Activated naive CD8-positive, alpha-beta T cell treated with anti-CD3 and anti-CD28 coated beads for 36 hours (primary cell): ENCODE results near the gene DNTT. TPM values are rescaled to one million over a fixed set of nuclear protein-coding genes. Genes with fewer than 3 reads are reported as not detected.

Experiments used
- DNase-seq: peaks from one replicate; pipeline ENCODE4 v3.0.0; 2021
- H3K27ac Mint-ChIP-seq: one replicate; pipeline ENCODE4 v1.8.0; 2022; ENCODE audit warnings: mild to moderate bottlenecking, moderate library complexity, mixed read lengths
- H3K27me3 Mint-ChIP-seq: one replicate; pipeline ENCODE4 v1.8.0; 2022; ENCODE audit warnings: mild to moderate bottlenecking, mixed read lengths
- H3K36me3 Mint-ChIP-seq: one replicate; pipeline ENCODE4 v1.8.0; 2021; ENCODE audit warnings: mild to moderate bottlenecking, mixed read lengths
- H3K4me1 Mint-ChIP-seq: one replicate; pipeline ENCODE4 v1.8.0; 2021; ENCODE audit warnings: mixed read lengths
- H3K4me3 Mint-ChIP-seq: one replicate; pipeline ENCODE4 v1.8.0; 2022; ENCODE audit warnings: mild to moderate bottlenecking, moderate library complexity, mixed read lengths
- H3K9me3 Mint-ChIP-seq: one replicate; pipeline ENCODE4 v1.8.0; 2022; ENCODE audit warnings: mixed read lengths
- total RNA-seq, 2 experiments: library from RNA; stranded (reverse); gene quantifications; one replicate each; pipeline ENCODE4 v1.2.3, GENCODE V29; 2021

DNTT gene
- total RNA-seq, 2 experiments from 2014 or later: not detected

DNA sequence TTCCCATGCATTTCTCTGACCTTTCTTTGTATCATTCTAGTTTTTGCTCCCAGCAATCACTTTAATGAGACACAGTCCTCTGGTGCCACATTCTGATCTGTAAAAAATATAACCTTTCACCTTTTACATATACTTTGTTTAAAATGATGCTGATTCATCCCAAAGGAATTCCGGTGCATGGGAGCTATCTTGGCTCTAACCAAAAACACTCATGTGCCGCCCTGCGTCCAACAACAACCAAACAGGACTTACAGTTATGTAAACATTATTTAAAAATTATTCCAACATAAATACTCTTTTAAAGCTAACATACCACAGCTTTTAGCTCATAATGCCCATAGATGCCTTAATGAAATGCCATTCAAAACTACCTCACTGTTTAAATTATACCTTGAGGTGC, 62.3 kb downstream of the DNTT start:
- no peak overlapping the region for H3K4me3 Mint-ChIP-seq
- H3K9me3 Mint-ChIP-seq: no peaks in the 10 kb centered on the region
- no peaks in the 10 kb centered on the region for H3K27me3 Mint-ChIP-seq
- H3K4me1 Mint-ChIP-seq: peaks cover 3% of the 10 kb centered on the region
- no peak overlapping the region for H3K27ac Mint-ChIP-seq
- DNase-seq: no peak
- H3K36me3 Mint-ChIP-seq: no peaks in the 10 kb centered on the region

DNA sequence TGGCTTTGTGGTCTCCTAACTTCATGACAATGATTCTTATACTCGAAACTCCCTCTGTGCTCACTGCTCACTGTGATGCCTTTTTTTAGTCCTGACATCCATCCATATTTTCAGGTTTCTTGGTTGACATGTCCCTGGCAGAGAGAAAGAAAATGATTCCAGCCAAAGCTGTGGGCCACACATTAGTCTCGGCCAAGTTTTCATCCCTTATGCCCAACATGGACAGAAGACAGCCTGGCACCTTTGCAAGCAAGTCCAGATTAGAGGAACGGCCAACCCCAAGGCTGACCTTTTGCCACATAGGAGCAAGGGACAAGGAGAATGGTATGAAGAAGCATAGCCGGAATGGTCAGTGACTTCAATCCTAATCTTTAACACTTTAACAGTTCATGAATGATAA, 63.2 kb downstream of the DNTT start:
- Mint-ChIP-seq H3K27me3 (no peaks in the 10 kb centered on the region), H3K4me3 (no peak overlapping the region), H3K27ac (no peak overlapping the region), H3K36me3 (no peaks in the 10 kb centered on the region), H3K9me3 (no peaks in the 10 kb centered on the region), H3K4me1 (peaks cover 3% of the 10 kb centered on the region)
- DNase-seq: no peak

DNA sequence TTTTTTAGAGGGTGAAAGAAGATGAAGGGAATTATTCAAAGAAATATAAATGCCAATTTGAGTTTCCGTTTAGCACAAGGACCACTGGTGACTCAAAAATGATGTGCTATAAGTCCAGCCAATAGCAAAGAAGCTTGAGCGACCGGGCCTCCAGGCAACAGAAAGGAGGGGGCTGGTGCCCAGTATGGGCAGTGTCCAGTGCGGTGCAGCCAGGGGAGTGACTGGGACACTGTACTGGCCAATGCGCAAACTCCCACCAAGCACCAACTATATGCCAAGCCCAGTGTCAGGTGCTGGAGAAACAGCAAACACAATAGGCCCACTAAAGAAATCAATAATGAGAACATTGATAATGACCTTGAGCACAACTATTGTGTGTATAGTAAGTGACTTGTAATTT, 64.7 kb downstream of the DNTT start:
- DNase-seq: no peak
- Mint-ChIP-seq H3K9me3 (no peaks in the 10 kb centered on the region), H3K27me3 (peaks cover 4% of the 10 kb centered on the region), H3K4me3 (no peak overlapping the region), H3K27ac (no peak overlapping the region), H3K4me1 (peaks cover 3% of the 10 kb centered on the region), H3K36me3 (no peaks in the 10 kb centered on the region)

DNA sequence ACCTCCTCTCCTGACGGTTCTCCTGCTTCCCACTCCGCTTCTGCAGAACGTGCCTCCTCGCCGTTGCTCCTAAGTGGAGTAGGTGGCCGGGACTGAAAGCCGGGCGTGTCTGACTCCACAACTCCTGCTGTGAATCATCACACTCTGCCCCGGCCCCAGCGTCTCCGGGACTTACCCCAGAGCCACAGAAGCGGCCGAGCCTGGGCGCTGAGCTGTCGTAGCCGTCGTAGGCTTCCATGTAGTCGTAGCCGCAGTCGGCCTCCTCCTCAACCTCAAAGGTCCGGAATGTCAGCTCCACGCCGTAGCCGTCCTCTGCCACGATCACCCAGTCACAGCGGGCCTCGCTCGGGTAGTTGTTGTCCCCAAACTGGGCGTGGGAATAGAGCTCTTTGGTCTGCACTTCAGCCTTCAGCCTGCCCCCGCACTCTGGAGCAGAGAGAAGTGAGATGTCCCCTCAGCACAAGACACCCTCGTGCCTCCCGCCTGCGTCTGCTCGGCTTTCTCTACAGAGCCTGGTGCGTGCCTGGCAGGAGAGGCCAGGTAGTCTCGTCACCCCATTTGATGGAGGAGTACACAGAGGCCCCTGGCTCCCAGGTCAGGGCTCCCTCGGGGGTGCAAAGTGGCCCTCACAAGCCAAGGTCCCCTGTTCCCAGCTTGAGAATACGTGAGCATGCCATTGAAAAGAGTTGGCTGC, 65.8 kb downstream of the DNTT start:
- Mint-ChIP-seq H3K4me1 (peaks cover 8% of the 10 kb centered on the region), H3K27ac (no peak overlapping the region), H3K9me3 (no peaks in the 10 kb centered on the region), H3K36me3 (no peaks in the 10 kb centered on the region), H3K27me3 (peaks cover 9% of the 10 kb centered on the region), H3K4me3 (no peak overlapping the region)
- DNase-seq: no peak

DNA sequence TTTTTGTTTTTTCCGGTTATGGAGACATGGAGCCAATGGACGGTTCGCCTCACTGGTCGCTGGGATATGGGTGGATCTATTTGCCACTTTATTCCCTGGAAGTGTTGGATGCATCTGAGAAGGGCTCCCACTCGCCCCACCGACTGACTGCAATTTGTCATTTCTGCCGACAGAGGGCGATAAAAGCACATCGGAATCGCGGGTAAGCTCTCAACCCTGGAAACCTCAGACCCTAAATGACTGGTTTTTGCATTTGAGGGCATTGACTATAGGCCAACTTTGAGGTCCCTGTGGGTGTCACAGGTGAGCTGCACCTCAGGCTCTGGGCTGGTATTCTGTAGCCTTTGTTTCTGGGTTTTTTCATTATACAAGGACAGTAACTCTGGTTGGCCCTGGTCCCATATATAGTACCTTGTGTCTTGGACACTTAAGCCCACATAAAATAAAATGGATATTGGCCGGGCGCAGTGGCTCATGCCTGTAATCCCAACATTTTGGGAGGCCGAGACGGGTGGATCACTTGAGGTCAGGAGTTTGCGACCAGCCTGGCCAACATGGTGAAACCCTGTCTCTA, 66.4 kb downstream of the DNTT start:
- Mint-ChIP-seq H3K4me1 (peaks cover 11% of the 10 kb centered on the region), H3K27ac (no peak overlapping the region)

DNA sequence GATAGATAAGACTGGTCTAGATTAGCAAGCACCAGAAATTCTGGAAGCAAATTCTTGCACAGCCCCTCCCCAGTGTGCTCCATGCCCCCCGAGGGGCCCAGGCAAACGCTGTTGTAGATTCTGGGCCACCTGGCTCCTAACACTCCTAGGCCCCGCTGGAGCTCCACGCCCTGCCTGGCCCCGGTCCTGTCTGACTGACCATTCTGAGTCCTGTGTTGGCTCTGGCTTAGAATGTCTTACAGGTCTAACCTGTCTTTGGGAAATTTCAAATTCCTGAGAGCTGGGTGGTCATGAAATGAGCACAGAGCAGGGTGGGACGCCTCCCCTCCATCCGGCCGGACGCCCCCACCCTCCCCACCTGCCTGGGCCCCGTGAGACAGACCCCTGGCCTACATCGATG, 67.1 kb downstream of the DNTT start:
- H3K27me3 Mint-ChIP-seq: peaks cover 9% of the 10 kb centered on the region
- DNase-seq: no peak
- H3K27ac Mint-ChIP-seq: no peak overlapping the region
- no peaks in the 10 kb centered on the region for H3K36me3 Mint-ChIP-seq
- H3K4me1 Mint-ChIP-seq: peaks cover 14% of the 10 kb centered on the region
- H3K4me3 Mint-ChIP-seq: no peak overlapping the region
- H3K9me3 Mint-ChIP-seq: no peaks in the 10 kb centered on the region

More for the DNA sequence above, 66.4 kb downstream of the DNTT start:
- H3K36me3 Mint-ChIP-seq: no peaks in the 10 kb centered on the region
- H3K27me3 Mint-ChIP-seq: peaks cover 9% of the 10 kb centered on the region
- H3K4me3 Mint-ChIP-seq: no peak overlapping the region
- peak; percentile 39 for DNase-seq
- no peaks in the 10 kb centered on the region for H3K9me3 Mint-ChIP-seq

DNA sequence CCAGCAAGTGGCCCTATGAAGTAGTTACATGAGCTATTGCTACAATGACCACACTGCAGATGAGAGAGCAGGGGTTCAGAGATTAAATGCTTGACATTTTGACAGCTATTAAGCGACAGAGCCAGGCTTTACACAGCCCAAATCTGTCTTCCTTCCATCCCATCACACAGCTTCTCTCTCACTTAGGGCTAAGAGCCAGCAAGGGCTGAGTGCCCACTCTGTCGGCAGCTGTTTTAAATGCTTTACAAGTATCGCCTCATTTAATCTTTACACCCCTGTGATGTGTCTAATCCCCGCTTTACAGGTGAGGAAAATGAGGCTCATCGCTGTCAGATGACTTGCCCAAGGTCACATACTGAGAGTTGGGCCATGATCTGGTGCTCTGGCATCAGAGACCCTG, 69.8 kb downstream of the DNTT start:
- Mint-ChIP-seq H3K4me3 (peak overlapping the region; percentile 57), H3K9me3 (no peaks in the 10 kb centered on the region), H3K27me3 (peaks cover 9% of the 10 kb centered on the region), H3K36me3 (no peaks in the 10 kb centered on the region), H3K27ac (no peak overlapping the region), H3K4me1 (peaks cover 14% of the 10 kb centered on the region)
- DNase-seq: no peak

DNA sequence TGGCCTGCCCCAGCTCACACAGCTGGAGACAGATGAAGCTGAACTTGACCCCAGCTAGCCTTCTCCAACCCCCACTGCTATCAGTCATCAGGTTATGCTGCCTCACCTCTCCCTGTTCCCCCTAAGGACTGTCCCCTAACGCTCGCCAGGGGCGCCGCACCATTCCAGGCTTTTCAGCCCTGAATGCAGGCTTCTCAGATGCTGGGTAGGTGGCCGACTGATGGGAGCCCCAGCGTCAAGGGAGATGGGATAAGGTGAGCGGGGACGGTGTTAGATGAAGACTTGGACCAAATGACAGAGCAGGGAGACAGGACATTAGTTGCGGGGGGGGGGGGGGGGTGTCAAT, 70.4 kb downstream of the DNTT start:
- H3K9me3 Mint-ChIP-seq: no peaks in the 10 kb centered on the region
- H3K27me3 Mint-ChIP-seq: peaks cover 9% of the 10 kb centered on the region
- H3K4me1 Mint-ChIP-seq: peaks cover 14% of the 10 kb centered on the region
- H3K36me3 Mint-ChIP-seq: no peaks in the 10 kb centered on the region
- H3K27ac Mint-ChIP-seq: no peak overlapping the region
- DNase-seq: no peak
- H3K4me3 Mint-ChIP-seq: peak overlapping the region; percentile 81

DNA sequence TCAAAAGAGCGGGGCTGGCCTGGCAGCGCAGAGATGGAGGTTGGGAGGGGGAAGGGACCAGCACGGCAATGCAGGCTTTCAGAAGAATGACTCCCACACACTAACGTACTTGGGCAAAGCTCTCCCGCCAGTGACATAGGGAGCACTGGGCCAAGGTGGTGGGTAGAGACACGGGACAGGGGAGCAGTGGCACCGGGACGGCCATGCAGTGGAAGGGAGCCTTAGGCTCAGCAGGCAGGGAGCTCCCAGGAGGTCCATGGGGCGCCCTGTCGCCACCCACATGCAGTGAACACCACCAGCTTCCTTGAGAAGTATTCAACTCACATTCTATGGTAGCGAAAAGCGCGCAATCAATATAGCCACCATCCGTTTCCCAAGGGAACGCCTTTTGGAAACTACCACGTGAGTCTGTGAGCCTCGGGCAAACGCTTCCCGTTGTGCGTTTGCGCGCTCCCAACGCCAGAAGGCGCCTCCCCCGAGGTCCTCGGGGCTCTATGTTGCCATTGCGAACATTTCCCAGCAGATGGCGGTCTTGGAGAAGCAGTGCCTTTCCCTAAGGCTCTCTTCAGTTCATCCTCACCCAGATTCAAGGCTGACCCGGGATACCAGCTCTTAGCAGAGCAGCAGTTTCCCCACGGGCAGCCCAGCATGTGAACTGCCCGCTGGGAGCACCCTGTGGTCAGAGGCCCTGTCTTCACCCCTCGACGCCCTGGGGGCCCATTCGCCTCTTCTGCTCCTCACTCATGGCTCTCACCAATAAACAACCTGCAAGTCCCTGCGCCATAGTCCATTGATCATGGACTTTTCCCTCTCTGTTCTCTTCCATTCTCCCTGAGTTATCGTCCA, 71.0 kb downstream of the DNTT start:
- Mint-ChIP-seq H3K27ac (no peak overlapping the region), H3K36me3 (no peaks in the 10 kb centered on the region), H3K4me3 (peak overlapping the region; percentile 81), H3K4me1 (peaks cover 14% of the 10 kb centered on the region), H3K27me3 (peaks cover 9% of the 10 kb centered on the region), H3K9me3 (no peaks in the 10 kb centered on the region)
- DNase-seq: peak; percentile 76

DNA sequence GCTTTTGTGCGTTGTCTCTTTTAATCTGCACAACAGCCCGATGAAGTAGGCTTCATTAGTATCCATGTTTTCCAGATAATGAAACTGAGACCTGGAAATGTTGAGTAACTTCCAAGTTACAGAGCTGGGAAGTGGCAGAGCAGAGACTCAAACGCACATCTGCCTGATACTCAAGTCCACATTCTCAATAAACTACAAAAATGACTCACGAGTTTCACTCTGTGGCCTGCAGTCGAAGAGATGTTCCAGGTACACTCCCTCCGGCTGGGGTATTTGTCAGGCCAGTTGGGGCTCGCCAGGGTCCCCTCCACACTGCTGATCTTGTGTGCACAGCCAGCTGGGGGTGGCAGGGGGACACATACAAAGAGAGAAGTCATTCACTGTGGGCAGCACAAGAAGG, 72.2 kb downstream of the DNTT start:
- Mint-ChIP-seq H3K27me3 (peaks cover 9% of the 10 kb centered on the region), H3K36me3 (no peaks in the 10 kb centered on the region), H3K27ac (no peak overlapping the region), H3K4me1 (peaks cover 12% of the 10 kb centered on the region), H3K9me3 (no peaks in the 10 kb centered on the region), H3K4me3 (no peak overlapping the region)
- peak; percentile 8 for DNase-seq

DNA sequence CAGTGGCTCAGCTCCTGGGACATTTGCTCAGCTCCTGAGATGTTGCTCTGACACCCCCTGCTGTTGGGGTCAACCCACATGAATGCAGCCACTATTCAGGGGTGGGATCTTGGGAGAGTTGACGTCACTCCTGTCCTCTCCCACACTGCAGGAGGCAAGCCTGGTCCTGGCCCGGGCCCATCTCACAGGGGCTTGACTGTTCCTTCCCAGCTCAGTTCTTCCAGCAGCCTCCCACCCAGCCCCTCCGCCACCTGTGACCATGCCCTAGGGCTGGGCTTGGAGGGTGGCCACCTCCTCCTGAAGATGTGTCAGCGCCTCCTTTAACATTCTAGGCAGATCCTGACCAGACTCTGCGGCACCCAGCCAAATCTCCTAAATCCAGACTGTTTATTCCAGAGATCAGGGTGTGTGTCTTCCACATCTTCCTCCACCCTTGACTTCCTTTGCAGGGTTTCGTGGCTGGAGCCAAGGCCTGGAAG, 73.6 kb downstream of the DNTT start:
- peaks cover 12% of the 10 kb centered on the region for H3K4me1 Mint-ChIP-seq
- H3K9me3 Mint-ChIP-seq: no peaks in the 10 kb centered on the region

DNA sequence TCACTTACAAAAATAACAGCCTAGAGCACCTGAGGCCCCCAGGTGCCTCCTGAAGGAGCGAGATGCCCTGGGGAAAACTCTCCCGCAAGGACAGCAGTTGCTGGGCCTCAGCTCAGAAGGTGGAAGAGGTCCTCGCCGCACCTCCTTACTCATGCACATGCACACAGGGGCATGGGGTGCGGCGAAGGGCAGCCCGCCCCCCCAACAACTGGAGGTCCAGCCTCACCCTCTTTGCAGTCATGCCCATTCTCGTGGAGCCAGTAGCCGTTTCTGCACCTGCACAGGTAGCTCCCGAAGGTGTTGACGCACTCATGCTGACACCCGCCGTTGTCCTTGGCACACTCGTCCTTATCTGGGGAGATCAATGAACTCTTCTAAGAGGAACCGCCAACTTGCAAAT, 74.5 kb downstream of the DNTT start:
- H3K4me1 Mint-ChIP-seq: peaks cover 12% of the 10 kb centered on the region
- H3K9me3 Mint-ChIP-seq: no peaks in the 10 kb centered on the region
- H3K36me3 Mint-ChIP-seq: no peaks in the 10 kb centered on the region
- DNase-seq: no peak
- no peak overlapping the region for H3K4me3 Mint-ChIP-seq
- peaks cover 5% of the 10 kb centered on the region for H3K27me3 Mint-ChIP-seq
- H3K27ac Mint-ChIP-seq: no peak overlapping the region

More for the DNA sequence above, 73.6 kb downstream of the DNTT start:
- H3K4me3 Mint-ChIP-seq: no peak overlapping the region
- H3K27me3 Mint-ChIP-seq: peaks cover 9% of the 10 kb centered on the region
- DNase-seq: no peak
- H3K36me3 Mint-ChIP-seq: no peaks in the 10 kb centered on the region
- H3K27ac Mint-ChIP-seq: no peak overlapping the region

DNA sequence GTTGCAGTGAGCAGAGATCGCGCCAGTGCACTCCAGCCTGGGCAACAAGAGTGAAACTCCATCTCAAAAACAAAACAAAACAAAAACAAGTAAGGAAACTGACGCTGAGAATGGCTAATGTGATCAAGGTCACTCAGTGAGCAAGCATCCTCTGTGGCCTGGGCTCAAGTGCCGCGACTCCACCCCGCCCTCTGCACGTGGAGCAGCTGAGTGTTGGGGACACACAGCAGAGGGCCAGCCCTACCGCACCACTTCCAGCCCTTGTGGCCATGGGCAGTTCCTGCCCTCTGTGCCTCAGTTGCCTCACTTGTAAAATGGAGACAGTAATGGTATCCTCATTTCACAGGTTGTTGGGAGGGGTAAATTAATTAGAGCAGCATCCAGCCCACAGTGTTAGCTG, 75.5 kb downstream of the DNTT start:
- no peaks in the 10 kb centered on the region for H3K9me3 Mint-ChIP-seq

DNA sequence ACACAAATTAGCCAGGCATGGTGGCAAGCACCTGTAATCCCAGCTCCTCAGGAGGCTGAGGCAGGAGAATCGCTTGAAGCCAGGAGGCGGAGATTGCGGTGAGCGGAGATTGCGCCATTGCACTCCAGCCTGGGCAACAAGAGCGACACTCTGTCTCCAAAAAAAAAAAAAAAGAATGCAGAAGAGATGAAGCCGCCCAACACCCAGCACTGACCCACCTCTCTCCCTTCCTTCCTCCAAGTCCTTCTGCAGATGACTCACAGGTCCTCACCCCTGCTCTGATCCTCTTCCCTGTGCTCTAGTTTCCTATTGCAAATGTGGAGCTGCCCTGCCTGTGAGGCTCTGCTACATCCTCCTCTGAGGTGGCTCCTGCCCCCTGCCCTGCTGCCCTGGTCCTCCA, 76.6 kb downstream of the DNTT start:
- H3K36me3 Mint-ChIP-seq: no peaks in the 10 kb centered on the region
- H3K27ac Mint-ChIP-seq: no peak overlapping the region
- no peak overlapping the region for H3K4me3 Mint-ChIP-seq
- no peaks in the 10 kb centered on the region for H3K27me3 Mint-ChIP-seq
- no peaks in the 10 kb centered on the region for H3K9me3 Mint-ChIP-seq
- DNase-seq: no peak
- H3K4me1 Mint-ChIP-seq: peaks cover 3% of the 10 kb centered on the region

More for the DNA sequence above, 75.5 kb downstream of the DNTT start:
- no peaks in the 10 kb centered on the region for H3K27me3 Mint-ChIP-seq
- DNase-seq: no peak
- H3K36me3 Mint-ChIP-seq: no peaks in the 10 kb centered on the region
- H3K4me3 Mint-ChIP-seq: no peak overlapping the region
- peaks cover 9% of the 10 kb centered on the region for H3K4me1 Mint-ChIP-seq
- H3K27ac Mint-ChIP-seq: no peak overlapping the region

DNA sequence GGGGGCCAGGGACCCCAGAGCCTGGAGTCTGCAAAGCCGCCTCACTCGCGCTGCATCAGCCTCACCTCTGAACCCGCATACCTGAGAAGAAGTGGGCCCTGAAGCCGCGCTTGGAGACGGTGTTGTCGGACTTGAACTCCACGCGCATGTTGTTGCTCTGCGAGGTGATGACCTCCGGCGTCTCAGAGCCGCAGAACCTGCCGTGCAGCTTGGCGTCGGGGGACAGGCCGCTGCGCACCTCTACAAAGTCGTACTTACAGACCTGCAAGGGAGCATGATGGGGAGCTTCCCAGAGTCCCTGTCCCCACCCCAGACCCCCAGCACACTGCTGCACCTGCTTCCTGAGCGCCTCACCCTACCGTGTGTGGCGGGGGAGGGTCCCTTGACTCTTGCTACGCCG, 80.3 kb downstream of the DNTT start:
- Mint-ChIP-seq H3K9me3 (no peaks in the 10 kb centered on the region), H3K27ac (no peak overlapping the region), H3K27me3 (no peaks in the 10 kb centered on the region), H3K4me1 (no peaks in the 10 kb centered on the region), H3K4me3 (no peak overlapping the region), H3K36me3 (no peaks in the 10 kb centered on the region)
- DNase-seq: no peak
